Central memory CD8-positive, alpha-beta T cell (primary cell): Measurements from ENCODE around the gene GPX4.

ENCODE experiments used
- ATAC-seq: fragments of 150-1000 bp; cut with Tn5 transposase; replicated peaks from 2 replicates; pipeline ENCODE4 v1.10.0; 2022; ENCODE audit warnings: mild to moderate bottlenecking, moderate FRiP score, moderate number of reproducible peaks; ENCODE audit not compliant: poor library complexity, severe bottlenecking; ENCODE audit errors: extremely low read depth
- DNase-seq, 2 donors: peaks; one replicate each; pipeline ENCODE4 v3.0.0; 2021; ENCODE audit warnings: low spot score in 2 of 2
- H3K27ac Mint-ChIP-seq: one replicate; pipeline ENCODE4 v1.8.0; 2022; ENCODE audit warnings: low read depth, mild to moderate bottlenecking, moderate library complexity, mixed read lengths
- H3K27me3 Mint-ChIP-seq: one replicate; pipeline ENCODE4 v1.8.0; 2022; ENCODE audit warnings: mixed read lengths
- H3K36me3 Mint-ChIP-seq: one replicate; pipeline ENCODE4 v1.8.0; 2022; ENCODE audit warnings: mild to moderate bottlenecking, moderate library complexity, mixed read lengths; ENCODE audit not compliant: insufficient read depth
- H3K4me1 Mint-ChIP-seq: one replicate; pipeline ENCODE4 v1.8.0; 2022; ENCODE audit warnings: mixed read lengths
- H3K4me3 Mint-ChIP-seq: one replicate; pipeline ENCODE4 v1.8.0; 2022; ENCODE audit warnings: mild to moderate bottlenecking, moderate library complexity, mixed read lengths
- H3K9me3 Mint-ChIP-seq: one replicate; pipeline ENCODE4 v1.8.0; 2022; ENCODE audit warnings: mixed read lengths

The GPX4 gene

DNA sequence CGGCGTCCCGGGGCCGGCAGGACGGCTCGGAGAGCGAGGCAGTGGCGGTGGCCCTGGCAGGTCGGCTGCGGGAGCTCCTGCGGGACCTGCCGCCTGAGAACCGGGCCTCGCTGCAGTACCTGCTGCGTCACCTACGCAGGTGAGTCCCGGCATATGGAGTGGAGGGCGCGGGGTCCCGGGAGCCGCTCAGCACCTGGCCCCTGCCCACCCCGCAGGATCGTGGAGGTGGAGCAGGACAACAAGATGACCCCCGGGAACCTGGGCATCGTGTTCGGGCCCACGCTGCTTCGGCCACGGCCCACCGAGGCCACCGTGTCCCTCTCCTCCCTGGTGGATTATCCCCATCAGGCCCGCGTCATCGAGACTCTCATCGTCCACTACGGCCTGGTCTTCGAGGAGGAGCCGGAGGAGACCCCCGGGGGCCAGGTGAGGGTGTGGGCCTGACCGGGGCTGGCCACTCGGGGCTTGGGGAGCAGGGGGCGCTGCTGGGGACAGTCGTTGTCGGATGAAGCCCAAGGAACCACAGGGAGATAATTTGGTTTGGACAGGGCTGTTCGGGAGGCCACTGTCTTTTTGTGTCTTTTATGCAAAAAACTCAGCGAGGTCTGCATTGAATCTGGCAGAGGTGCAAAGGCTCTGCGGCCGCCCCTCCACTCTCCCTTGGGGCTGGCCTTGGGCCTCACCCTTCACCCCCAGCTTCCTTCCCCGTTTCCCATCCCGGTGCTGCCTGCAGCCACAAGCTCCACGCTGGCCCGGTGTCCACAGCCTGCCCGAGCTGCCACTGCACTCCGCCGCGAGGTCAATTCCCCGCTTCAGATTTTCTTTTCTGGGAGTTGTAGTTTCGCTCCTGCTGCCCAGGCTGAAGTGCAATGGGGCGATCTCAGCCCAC is 20.6 kb upstream of the GPX4 start:
- H3K4me3 Mint-ChIP-seq: peak overlapping the region; percentile 46
- H3K4me1 Mint-ChIP-seq: peaks cover 34% of the 10 kb centered on the region
- no peaks in the 10 kb centered on the region for H3K27me3 Mint-ChIP-seq
- DNase-seq (no peak), ATAC-seq (no peak)
- H3K9me3 Mint-ChIP-seq: no peaks in the 10 kb centered on the region
- peak overlapping the region; percentile 78 for H3K27ac Mint-ChIP-seq
- peaks cover 95% of the 10 kb centered on the region for H3K36me3 Mint-ChIP-seq

DNA sequence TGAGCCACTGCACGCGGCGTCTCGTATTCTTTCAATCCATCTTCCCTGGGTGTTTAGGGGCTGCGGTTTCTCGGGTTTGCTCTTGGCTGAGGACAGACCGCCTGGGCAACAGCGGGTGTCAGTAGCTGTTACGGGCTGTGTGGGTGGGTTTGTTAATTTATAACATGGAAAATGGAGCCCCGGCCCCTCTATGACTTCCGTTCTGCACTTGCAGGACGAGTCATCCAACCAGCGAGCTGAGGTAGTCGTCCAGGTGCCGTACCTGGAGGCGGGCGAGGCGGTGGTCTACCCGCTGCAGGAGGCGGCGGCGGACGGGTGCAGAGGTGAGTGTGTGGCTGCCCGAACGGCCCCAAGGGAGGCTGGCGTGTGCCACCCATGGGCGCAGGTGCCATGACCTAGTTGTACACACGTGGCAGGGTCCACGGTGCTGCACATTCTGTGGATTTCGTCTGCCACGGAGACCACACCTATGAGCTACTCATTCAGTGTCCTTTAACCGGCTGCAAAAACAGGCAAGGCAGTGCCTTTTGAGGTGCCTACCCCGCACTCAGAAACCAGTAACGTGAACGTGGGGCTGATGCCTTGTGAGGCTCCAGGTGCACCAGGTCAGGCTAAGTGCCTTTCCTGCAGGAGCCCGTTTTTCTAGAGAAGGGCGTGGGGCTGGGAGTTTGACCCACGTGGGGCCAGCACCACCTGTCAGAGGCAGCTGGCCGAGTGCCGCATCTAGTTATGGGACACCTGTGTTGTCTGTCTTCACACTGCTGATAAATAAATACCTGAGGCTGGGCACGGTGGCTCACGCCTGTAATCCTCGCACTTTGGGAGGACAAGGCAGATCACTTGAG is 19.5 kb upstream of the GPX4 start:
- peak overlapping the region; percentile 92 for H3K27ac Mint-ChIP-seq
- no peak for ATAC-seq
- no peak for DNase-seq
- peaks cover 93% of the 10 kb centered on the region for H3K36me3 Mint-ChIP-seq
- peak overlapping the region; percentile 65 for H3K4me3 Mint-ChIP-seq
- peaks cover 39% of the 10 kb centered on the region for H3K4me1 Mint-ChIP-seq
- H3K27me3 Mint-ChIP-seq: no peaks in the 10 kb centered on the region
- no peaks in the 10 kb centered on the region for H3K9me3 Mint-ChIP-seq

DNA sequence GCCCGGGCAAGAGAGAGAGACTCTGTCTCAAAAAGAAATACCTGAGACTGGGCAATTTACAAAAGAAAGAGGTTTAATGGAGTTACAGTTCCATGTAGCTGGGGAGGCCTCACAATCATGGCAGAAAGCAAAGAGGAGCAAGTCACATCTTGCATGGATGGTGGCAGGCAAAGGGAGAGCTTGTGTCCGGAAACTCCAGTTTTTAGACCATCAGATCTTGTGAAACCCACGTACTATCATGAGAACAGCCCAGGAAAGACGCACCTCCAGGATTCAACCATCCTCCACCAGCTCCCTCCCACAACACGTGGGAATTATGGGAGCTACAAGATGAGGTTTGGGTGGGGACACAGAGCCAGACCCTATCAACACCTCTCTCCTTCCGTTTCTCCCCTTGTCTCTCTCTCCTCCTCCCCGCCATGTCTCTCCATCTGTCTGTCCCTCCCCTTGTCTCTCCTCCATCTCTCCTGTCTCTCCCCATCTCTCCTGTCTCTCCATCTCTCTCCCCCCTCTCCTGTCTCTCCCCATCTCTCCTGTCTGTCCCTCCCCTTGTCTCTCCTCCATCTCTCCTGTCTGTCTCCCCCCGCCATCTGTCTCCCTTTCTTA is 18.6 kb upstream of the GPX4 start:
- no peaks in the 10 kb centered on the region for H3K27me3 Mint-ChIP-seq
- peaks cover 39% of the 10 kb centered on the region for H3K4me1 Mint-ChIP-seq
- peak overlapping the region; percentile 65 for H3K4me3 Mint-ChIP-seq
- DNase-seq (no peak), ATAC-seq (no peak)
- H3K27ac Mint-ChIP-seq: peak overlapping the region; percentile 92
- H3K9me3 Mint-ChIP-seq: no peaks in the 10 kb centered on the region
- H3K36me3 Mint-ChIP-seq: peaks cover 92% of the 10 kb centered on the region

DNA sequence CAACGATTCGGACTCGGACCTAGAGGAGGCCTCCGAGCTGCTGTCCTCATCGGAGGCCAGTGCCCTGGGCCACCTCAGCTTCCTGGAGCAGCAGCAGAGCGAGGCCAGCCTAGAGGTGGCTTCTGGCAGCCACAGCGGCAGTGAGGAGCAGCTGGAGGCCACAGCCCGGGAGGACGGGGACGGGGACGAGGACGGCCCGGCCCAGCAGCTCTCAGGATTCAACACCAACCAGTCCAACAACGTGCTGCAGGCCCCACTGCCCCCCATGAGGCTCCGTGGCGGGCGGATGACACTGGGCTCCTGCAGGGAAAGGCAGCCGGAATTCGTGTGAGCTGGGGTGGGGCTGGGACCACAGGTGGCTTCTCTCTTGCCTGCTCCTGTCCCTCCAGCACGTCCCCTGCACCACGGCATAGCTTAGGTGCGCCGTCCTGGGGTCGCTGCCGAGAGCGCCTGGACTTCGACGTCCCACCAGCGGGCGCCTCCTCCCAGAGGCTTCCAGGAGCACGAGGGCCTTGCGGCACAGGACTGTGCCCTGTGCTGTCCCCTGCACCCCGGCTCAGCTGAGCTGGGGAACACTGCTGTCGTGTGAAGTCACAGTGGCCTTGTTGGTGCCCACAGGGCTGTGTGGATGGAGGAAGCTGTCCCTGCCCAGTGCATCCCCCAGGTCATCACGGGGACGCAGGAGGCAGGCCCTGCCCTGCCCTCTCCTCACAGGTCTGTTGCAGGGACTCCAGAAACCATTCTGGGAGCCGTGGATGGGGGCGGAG is 17.9 kb upstream of the GPX4 start:
- Mint-ChIP-seq H3K36me3 (peaks cover 90% of the 10 kb centered on the region), H3K27ac (peak overlapping the region; percentile 92), H3K4me3 (peak overlapping the region; percentile 65), H3K27me3 (no peaks in the 10 kb centered on the region), H3K9me3 (no peaks in the 10 kb centered on the region), H3K4me1 (peaks cover 37% of the 10 kb centered on the region)
- ATAC-seq (no peak), DNase-seq (no peak)

DNA sequence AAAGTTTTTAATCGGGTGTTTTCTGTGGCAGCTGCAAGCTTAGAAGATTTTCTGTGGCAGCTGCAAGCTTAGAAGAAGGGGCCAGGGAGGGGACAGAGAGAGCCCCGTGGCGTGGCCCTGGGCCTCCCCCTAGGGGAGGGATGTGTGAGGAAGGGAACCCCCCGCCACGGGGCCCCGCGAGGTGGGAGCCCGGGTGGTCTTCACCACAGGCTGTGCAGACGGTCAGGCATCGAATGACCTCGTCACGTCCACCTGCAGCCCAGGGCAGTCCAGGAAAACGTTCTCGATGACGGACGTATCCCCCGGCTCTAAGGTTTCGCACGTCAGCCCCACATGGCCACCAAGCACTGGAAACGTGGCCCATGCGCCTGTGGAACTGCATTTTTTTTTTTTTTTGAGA is 17.2 kb upstream of the GPX4 start:
- Mint-ChIP-seq H3K36me3 (peaks cover 88% of the 10 kb centered on the region), H3K4me1 (peaks cover 31% of the 10 kb centered on the region), H3K9me3 (no peaks in the 10 kb centered on the region), H3K27ac (peak overlapping the region; percentile 55), H3K4me3 (peak overlapping the region; percentile 16), H3K27me3 (no peaks in the 10 kb centered on the region)
- ATAC-seq: no peak
- no peak for DNase-seq

DNA sequence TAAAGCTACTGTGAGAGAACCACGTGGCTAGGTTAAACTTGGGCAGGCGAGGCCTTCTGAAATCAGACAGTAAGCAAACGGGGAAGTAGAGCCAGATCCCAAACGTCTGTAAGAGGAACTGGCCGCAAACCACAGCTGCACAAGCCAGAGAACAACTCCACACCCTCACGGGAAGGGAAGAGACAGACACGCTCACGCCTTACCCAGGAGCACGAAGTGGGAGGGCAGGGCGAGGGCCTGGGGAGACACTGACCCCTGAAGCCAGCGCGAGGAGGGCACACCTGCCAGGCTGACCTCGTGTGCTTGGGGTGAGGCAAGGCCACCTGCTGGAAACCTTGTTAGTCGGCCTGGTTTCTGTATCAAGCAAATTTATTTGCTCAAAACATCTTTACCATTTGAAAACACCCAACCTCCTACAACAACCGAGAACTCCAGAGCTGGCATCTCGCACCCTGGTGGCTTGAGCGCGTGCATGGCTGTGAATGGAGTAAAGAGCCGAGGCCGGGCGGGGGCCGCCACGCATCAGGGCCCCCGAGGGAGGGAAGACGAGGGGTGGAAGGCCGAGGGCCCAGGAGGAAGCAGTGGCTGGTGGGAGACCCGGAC is 15.9 kb upstream of the GPX4 start:
- Mint-ChIP-seq H3K27ac (peak overlapping the region; percentile 95), H3K9me3 (no peaks in the 10 kb centered on the region), H3K4me1 (peaks cover 31% of the 10 kb centered on the region), H3K36me3 (peaks cover 87% of the 10 kb centered on the region), H3K4me3 (peak overlapping the region; percentile 67), H3K27me3 (no peaks in the 10 kb centered on the region)
- ATAC-seq: peak; percentile 31
- DNase-seq: no peak

DNA sequence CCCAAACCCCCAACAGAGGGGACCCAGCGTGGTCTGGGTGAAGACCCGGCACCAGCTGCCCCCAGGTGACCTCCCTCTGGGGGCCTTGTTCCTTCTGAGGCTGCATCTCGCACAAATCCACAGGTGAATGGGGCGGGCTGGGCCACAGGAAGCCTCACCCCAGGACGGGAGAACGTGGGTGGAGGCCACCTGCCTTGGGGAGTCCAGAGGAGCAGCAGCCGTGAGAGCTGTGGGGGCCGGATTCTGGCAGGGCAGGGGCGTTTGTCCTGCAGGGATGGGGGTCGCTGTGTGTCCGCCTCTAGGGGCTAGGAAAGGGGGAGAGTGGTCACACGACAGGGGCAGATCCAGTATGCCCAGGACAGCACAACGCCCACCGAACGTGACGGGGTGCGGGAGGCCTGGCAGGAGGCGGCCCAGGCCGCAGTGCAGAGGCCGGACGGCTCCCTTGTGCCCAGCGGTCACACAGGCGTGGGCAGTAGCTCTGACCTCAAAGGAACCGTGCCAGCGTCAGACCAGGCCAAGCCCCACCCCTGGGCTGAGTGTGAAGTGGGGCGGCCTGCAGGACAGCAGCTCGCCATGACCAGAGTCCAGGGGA is 15.3 kb upstream of the GPX4 start:
- H3K9me3 Mint-ChIP-seq: no peaks in the 10 kb centered on the region
- peak overlapping the region; percentile 67 for H3K4me3 Mint-ChIP-seq
- no peaks in the 10 kb centered on the region for H3K27me3 Mint-ChIP-seq
- peak overlapping the region; percentile 95 for H3K27ac Mint-ChIP-seq
- DNase-seq (no peak), ATAC-seq (no peak)
- H3K4me1 Mint-ChIP-seq: peaks cover 33% of the 10 kb centered on the region
- H3K36me3 Mint-ChIP-seq: peaks cover 83% of the 10 kb centered on the region

DNA sequence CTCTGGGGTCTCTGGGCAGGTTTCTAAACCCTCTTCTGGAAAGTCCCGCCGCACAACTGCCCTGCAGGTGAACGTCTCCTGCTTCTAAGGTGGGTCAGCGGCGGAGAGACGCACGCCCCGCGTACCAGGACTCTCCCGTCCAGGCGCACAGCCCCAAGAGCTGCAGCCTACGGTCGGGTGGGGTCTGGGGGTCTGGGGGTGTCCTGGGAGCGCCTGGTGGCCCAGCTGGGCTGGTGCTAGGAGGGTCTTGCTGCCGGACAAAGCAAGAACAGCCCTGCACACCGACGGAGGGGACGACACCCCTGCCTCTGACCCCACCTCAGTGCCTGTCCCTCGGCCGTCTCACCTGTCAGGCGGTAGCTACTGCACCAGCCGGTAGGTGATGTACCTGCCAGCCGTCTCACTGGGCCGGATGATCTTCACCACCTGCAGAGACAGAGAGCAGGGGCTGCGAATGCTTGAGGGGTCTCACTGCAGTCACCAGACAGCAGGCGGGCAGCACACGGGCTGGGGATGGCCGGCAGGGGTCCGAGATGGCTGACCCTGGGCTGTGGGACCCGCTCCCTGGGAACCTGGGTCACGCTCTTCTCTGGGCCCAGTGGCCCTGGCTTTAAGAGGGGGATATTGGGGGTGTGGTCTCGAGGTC is 14.5 kb upstream of the GPX4 start:
- Mint-ChIP-seq H3K4me1 (peaks cover 36% of the 10 kb centered on the region), H3K27me3 (no peaks in the 10 kb centered on the region), H3K27ac (peak overlapping the region; percentile 95), H3K4me3 (peak overlapping the region; percentile 67), H3K9me3 (no peaks in the 10 kb centered on the region), H3K36me3 (peaks cover 78% of the 10 kb centered on the region)
- DNase-seq (no peak), ATAC-seq (no peak)

DNA sequence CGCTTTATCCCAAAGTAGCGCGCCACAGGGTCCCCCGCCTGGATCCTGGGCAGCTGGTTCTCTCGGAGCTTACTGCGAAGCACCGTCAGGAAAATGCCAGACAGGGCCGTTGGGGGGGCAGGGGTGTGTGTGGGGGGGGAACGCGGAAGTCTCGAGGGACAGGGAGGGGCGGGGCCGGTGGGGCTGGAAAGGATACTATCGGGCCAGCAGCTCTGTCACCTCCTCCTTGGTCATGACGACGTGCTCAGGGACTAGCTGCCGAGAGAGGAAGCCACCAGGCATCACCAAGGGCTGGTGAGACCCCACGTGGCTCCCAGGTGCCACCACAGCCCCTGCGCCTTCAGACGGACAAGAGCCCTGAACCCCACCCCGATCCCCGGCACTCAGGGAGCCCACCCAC is 13.9 kb upstream of the GPX4 start:
- Mint-ChIP-seq H3K36me3 (peaks cover 76% of the 10 kb centered on the region), H3K9me3 (no peaks in the 10 kb centered on the region), H3K27ac (no peak overlapping the region), H3K4me3 (peak overlapping the region; percentile 67), H3K4me1 (peaks cover 40% of the 10 kb centered on the region), H3K27me3 (no peaks in the 10 kb centered on the region)
- peak; percentile 58 for ATAC-seq
- DNase-seq: peak in 1 of 2 donors; percentile 59

DNA sequence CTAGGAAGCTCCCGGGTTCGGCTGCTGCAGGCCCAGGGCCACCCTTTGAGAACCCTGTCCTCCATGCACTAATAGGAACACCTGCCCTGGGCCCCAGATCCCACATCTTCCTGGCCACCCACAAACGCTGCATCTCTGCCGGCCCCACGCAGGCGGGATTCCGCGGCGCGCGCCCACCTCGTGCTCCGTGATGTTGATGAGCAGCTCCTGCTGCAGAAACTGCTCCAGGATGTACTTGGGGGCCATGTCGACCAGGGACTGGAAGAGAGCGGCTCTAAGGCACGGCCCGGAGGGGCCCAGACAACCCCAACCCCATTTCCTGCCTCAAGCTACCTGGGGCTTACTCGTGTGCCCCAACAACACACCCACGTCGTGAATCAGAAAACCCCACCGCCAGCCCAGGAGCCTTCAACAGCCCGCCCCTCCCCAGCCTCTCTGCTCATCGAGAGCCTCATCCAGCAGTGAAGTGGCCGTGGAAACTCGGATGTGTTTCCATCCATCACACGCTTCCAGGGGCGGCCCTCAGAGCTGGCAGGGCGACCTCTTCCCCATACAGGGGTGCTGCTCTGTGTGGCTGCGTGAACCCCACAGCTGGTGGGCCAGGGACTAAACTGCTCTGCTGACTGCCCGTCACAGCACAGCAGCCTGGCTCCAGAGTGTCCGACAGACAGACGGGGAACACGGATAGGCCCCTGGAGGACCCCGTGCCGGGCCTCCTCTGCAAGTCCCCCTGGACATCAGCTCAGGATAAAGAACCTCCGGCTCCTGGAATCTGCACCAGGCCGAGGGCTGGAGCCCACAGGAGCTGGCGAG is 12.9 kb upstream of the GPX4 start:
- Mint-ChIP-seq H3K27me3 (no peaks in the 10 kb centered on the region), H3K4me1 (peaks cover 41% of the 10 kb centered on the region), H3K9me3 (no peaks in the 10 kb centered on the region), H3K36me3 (peaks cover 69% of the 10 kb centered on the region), H3K4me3 (peak overlapping the region; percentile 18), H3K27ac (no peak overlapping the region)
- ATAC-seq (no peak), DNase-seq (no peak)
